Activated gamma-delta T cell (primary cell): ENCODE results near the gene PRKN.

Experiments used
- DNase-seq: peaks from one replicate; lab custom pipeline; 2025; lab: John Stamatoyannopoulos, UW
- total RNA-seq, 2 donors: gene quantifications; one replicate each; lab custom pipeline; 2026; lab: John Stamatoyannopoulos, UW

The PRKN gene
- total RNA-seq: 2.1 to 4.9 reads per million in 2 donors

GRCh38 chr6:162727322-162728182, at the start of gene PRKN, which contains the start of gene PACRG:
Gene PRKN (minus strand): TSS chr6:162727766.
Gene PACRG (plus strand): TSS chr6:162727974.
- DNase-seq: peak; percentile 94

GRCh38 chr6:162777091-162777490, 49.5 kb upstream of the PRKN start:
- DNase-seq: no peak

GRCh38 chr6:162773996-162774395, 46.4 kb upstream of the PRKN start:
- no peak for DNase-seq

GRCh38 chr6:162772466-162772865, 44.9 kb upstream of the PRKN start:
- no peak for DNase-seq

GRCh38 chr6:162770955-162771354, 43.4 kb upstream of the PRKN start:
- DNase-seq: no peak

GRCh38 chr6:162770136-162770535, 42.6 kb upstream of the PRKN start:
- no peak for DNase-seq

- DNase-seq: no peak
Observed at GRCh38 chr6:162753775-162754174, 26.2 kb upstream of the PRKN start.

- DNase-seq: no peak
Observed at GRCh38 chr6:162751211-162751859, 23.8 kb upstream of the PRKN start.

- no peak for DNase-seq
Observed at GRCh38 chr6:162750776-162751175, 23.2 kb upstream of the PRKN start.

GRCh38 chr6:162736961-162737360, 9.4 kb upstream of the PRKN start:
- DNase-seq: no peak

GRCh38 chr6:162733489-162733888, 5.9 kb upstream of the PRKN start:
- no peak for DNase-seq

- DNase-seq: no peak
Observed at GRCh38 chr6:162730502-162730901, 2.9 kb upstream of the PRKN start.

- DNase-seq: no peak
Observed at GRCh38 chr6:162728706-162729105, 1.1 kb upstream of the PRKN start.

- DNase-seq: no peak
Observed at GRCh38 chr6:162728197-162728596, 631 bp upstream of the PRKN start.

GRCh38 chr6:162726947-162727321, 632 bp downstream of the PRKN start:
- no peak for DNase-seq

GRCh38 chr6:162722633-162723032, 4.9 kb downstream of the PRKN start:
- no peak for DNase-seq

GRCh38 chr6:162722226-162722625, 5.3 kb downstream of the PRKN start:
- DNase-seq: no peak

- no peak for DNase-seq
Observed at GRCh38 chr6:162721404-162721687, 6.2 kb downstream of the PRKN start.

- no peak for DNase-seq
Observed at GRCh38 chr6:162719528-162719927, 8.0 kb downstream of the PRKN start.

- DNase-seq: no peak
Observed at GRCh38 chr6:162715601-162716000, 12.0 kb downstream of the PRKN start.

GRCh38 chr6:162713974-162714780, 13.4 kb downstream of the PRKN start:
- no peak for DNase-seq

- DNase-seq: no peak
Observed at GRCh38 chr6:162712694-162713093, 14.9 kb downstream of the PRKN start.

- DNase-seq: no peak
Observed at GRCh38 chr6:162711376-162711775, 16.2 kb downstream of the PRKN start.
